ENCODE results near the gene SLC35E1. TPM values are rescaled to one million over a fixed set of nuclear protein-coding genes. Genes with fewer than 3 reads are reported as not detected.

SLC35E1 gene
- total RNA-seq, 2 experiments from 2014 or later = 72.3 to 76.3 TPM

DNA sequence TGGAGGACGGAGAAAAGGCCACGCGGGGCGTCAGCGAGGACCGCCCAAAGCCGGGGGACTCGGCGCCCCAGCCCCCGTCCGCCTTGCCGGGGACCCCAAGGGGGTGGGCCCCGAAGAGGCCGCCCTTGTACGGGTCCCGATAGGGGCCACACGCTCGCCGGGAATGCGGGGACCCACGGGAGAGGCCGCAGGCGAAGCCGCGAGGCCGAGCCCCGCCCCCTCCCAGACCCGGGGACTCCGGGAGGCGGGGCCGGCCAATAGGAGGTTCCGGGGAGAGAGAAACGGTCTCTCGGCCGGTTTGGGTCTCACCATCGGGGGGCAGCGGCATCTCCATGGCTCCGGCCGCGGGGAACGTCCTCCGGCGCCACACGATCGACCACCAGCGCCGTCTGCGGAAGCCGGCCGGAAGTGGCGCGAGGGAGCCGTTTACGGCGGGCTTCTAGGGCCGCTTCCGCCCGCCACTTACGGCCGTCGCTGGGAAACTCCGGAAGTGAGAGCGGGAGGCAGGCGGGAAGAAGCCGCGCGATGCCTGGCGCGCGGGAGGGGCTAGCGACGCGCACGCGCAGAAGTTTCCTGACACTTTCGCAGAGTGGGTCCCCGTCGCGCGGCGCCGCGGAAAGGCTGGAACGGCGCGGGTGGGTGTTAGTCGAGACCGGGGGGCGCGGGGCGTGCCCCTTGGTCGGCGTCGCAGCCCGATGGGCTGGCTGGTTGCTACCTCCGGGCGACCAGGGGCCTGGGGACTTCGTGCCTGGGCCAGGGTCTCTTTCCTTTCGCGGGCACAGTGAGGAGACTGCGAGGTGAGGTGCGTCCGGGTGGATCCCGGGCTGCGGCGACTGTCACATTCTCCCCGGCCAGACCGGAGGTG, 29.9 kb downstream of the SLC35E1 start, which contains the start of gene CHERP:
Gene CHERP (minus strand): TSS at position 393 of the 865 bp plus-strand sequence. CDS start 59 bp downstream, at position 334.
- DNase-seq = peak; percentile 88 to 98 (median 94)
- H3K4me1 ChIP-seq (ENCODE audit: insufficient read depth, low read length) = peaks cover 71% of the 10 kb centered on the region
- peak within 1 kb of the TSS; percentile 75 to 79 for H3K27ac ChIP-seq (ENCODE audit: low read depth in 1 of 2, low read length in 2 of 2)
- CTCF ChIA-PET = interaction anchor here (1.0 to 1.1 kb wide), 2 partner anchors 45 to 46 kb away, joined by 3 to 6 read pairs; partner anchors contain the start of genes C19orf44 and CALR3
- Mint-ChIP-seq H3K27ac (peak within 1 kb of the TSS; percentile 84), H3K27me3 (no peaks in the 10 kb centered on the region), H3K9me3 (no peaks in the 10 kb centered on the region), H3K4me1 (ENCODE audit: low read depth) (peaks cover 47% of the 10 kb centered on the region), H3K36me3 (ENCODE audit: low read depth) (peaks cover 42% of the 10 kb centered on the region), H3K4me3 (peak within 1 kb of the TSS; percentile 97)
- TF ChIP-seq, protein P1, sequence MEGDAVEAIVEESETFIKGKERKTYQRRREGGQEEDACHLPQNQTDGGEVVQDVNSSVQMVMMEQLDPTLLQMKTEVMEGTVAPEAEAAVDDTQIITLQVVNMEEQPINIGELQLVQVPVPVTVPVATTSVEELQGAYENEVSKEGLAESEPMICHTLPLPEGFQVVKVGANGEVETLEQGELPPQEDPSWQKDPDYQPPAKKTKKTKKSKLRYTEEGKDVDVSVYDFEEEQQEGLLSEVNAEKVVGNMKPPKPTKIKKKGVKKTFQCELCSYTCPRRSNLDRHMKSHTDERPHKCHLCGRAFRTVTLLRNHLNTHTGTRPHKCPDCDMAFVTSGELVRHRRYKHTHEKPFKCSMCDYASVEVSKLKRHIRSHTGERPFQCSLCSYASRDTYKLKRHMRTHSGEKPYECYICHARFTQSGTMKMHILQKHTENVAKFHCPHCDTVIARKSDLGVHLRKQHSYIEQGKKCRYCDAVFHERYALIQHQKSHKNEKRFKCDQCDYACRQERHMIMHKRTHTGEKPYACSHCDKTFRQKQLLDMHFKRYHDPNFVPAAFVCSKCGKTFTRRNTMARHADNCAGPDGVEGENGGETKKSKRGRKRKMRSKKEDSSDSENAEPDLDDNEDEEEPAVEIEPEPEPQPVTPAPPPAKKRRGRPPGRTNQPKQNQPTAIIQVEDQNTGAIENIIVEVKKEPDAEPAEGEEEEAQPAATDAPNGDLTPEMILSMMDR (IDR thresholded peaks at IDR 0.05) = no peak
- H3K27me3 ChIP-seq (ENCODE audit: control insufficient read depth in 1 of 2, insufficient read depth in 2 of 2, low read length in 2 of 2) = no peaks in the 10 kb centered on the region
- intact Hi-C loops (cut with DNase I, micrococcal nuclease) = loop anchor here (1.0 to 2.0 kb wide), 7 partner anchors 24 to 119 kb away; partner anchors contain the start of genes C19orf44 (in 2 of the 2), CALR3 (in 2 of the 2), MED26 (in 2 of the 2) and SMIM7 (in 2 of the 2)
- peak; percentile 87 for ATAC-seq (ENCODE audit: poor library complexity)
- no peaks in the 10 kb centered on the region for H3K9me3 ChIP-seq (ENCODE audit: control insufficient read depth in 1 of 2, insufficient read depth in 1 of 2, low read length in 2 of 2)
- POLR2A ChIA-PET = interaction anchor here (0.7 to 1.6 kb wide), 7 partner anchors 9 to 119 kb away, joined by 4 to 12 read pairs (median 6); partner anchors contain the start of genes MED26 and TMEM38A
- H3K4me3 ChIP-seq (ENCODE audit: low read length) = peak within 1 kb of the TSS; percentile 95
- H3K36me3 ChIP-seq (ENCODE audit: insufficient read depth, low read length) = peaks cover 23% of the 10 kb centered on the region

DNA sequence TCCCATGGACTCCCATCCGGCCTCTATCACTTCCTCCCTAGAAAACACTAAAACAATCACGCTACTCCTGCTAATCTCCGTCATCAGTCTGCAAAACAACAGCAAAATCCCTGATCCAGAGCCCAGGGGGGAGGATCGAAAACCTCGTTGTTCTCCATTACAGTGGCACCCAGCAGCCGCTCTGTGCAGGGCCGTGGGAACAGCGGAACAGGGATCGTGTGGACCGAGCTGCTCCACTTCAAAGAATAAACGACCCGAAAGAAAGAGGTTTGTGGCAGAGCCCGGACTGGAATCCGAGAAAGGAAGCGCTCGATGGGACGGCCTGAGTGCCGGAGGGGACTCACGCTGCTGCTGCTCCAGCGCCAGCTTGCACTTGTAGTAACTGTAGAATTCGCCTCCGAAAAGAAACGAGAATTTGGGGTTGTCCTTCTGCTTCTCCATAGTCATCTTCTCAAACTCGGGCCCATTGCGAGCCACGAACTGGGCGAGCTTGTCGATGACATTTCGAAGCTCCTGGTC, 30.6 kb downstream of the SLC35E1 start:
- peak overlapping the region in 1 of 2 donors; percentile 79 for H3K27ac ChIP-seq (ENCODE audit: low read depth in 1 of 2, low read length in 2 of 2)
- Mint-ChIP-seq H3K4me1 (ENCODE audit: low read depth) (peaks cover 47% of the 10 kb centered on the region), H3K27me3 (no peaks in the 10 kb centered on the region), H3K4me3 (peak overlapping the region; percentile 97), H3K27ac (peak overlapping the region; percentile 82), H3K9me3 (no peaks in the 10 kb centered on the region), H3K36me3 (ENCODE audit: low read depth) (peaks cover 49% of the 10 kb centered on the region)
- no peaks in the 10 kb centered on the region for H3K9me3 ChIP-seq (ENCODE audit: control insufficient read depth in 1 of 2, insufficient read depth in 1 of 2, low read length in 2 of 2)
- ATAC-seq (ENCODE audit: poor library complexity) (peak; percentile 6), DNase-seq (peak in 3 of 14 experiments; percentile 5 to 8 (median 7))
- peak overlapping the region; percentile 95 for H3K4me3 ChIP-seq (ENCODE audit: low read length)
- H3K27me3 ChIP-seq (ENCODE audit: control insufficient read depth in 1 of 2, insufficient read depth in 2 of 2, low read length in 2 of 2) = no peaks in the 10 kb centered on the region
- TF ChIP-seq, protein P1 (IDR thresholded peaks at IDR 0.05) = no peak
- ChIA-PET POLR2A (no interaction called here), CTCF (interaction anchor here (1.0 to 1.4 kb wide), 3 partner anchors 46 to 118 kb away, joined by 3 to 6 read pairs (median 3); partner anchors contain the start of genes C19orf44, CALR3 and SMIM7)
- H3K4me1 ChIP-seq (ENCODE audit: insufficient read depth, low read length) = peaks cover 71% of the 10 kb centered on the region
- peaks cover 23% of the 10 kb centered on the region for H3K36me3 ChIP-seq (ENCODE audit: insufficient read depth, low read length)
- intact Hi-C loops (cut with DNase I, micrococcal nuclease) = loop anchor here (1.0 to 2.0 kb wide), 7 partner anchors 25 to 119 kb away; partner anchors contain the start of genes C19orf44 (in 2 of the 2), CALR3 (in 2 of the 2), MED26 (in 2 of the 2) and SMIM7 (in 2 of the 2)

DNA sequence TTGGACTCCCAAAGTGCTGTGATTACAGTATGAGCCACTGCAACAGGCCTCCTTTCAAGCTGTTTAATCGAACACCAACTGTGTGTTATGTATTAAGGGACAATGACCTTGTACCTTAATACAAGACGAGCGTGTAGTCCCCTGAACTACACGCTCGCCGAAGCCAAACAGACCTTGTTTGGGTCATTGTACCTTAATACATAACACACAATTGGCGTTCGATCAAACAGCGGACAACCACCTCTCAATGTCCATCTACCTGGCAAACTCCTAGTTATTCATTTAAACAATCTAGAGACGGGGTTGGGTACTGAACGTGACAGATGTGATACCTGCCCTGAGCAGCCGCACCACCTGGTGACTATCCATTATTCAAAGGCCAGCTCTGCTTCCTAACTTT, 31.3 kb downstream of the SLC35E1 start:
- intact Hi-C loops (cut with DNase I, micrococcal nuclease) = no loop called here
- H3K9me3 Mint-ChIP-seq = no peaks in the 10 kb centered on the region
- POLR2A ChIA-PET = no interaction called here
- H3K4me1 ChIP-seq (ENCODE audit: insufficient read depth, low read length) = peaks cover 71% of the 10 kb centered on the region
- ATAC-seq (ENCODE audit: poor library complexity) = no peak
- H3K27ac ChIP-seq (ENCODE audit: low read depth in 1 of 2, low read length in 2 of 2) = peak overlapping the region in 1 of 2 donors; percentile 79
- TF ChIP-seq, protein P1 (IDR thresholded peaks at IDR 0.05) = no peak
- CTCF ChIA-PET = interaction anchor here (1.0 to 1.4 kb wide), 3 partner anchors 45 to 119 kb away, joined by 3 to 6 read pairs (median 3); partner anchors contain the start of genes C19orf44, CALR3 and SMIM7
- H3K27ac Mint-ChIP-seq = peak overlapping the region; percentile 82
- no peak for DNase-seq
- H3K4me3 Mint-ChIP-seq = peak overlapping the region; percentile 97
- no peaks in the 10 kb centered on the region for H3K27me3 Mint-ChIP-seq
- peaks cover 30% of the 10 kb centered on the region for H3K36me3 ChIP-seq (ENCODE audit: insufficient read depth, low read length)
- no peaks in the 10 kb centered on the region for H3K27me3 ChIP-seq (ENCODE audit: control insufficient read depth in 1 of 2, insufficient read depth in 2 of 2, low read length in 2 of 2)
- peaks cover 47% of the 10 kb centered on the region for H3K4me1 Mint-ChIP-seq (ENCODE audit: low read depth)
- no peaks in the 10 kb centered on the region for H3K9me3 ChIP-seq (ENCODE audit: control insufficient read depth in 1 of 2, insufficient read depth in 1 of 2, low read length in 2 of 2)
- peak overlapping the region; percentile 95 for H3K4me3 ChIP-seq (ENCODE audit: low read length)
- H3K36me3 Mint-ChIP-seq (ENCODE audit: low read depth) = peaks cover 54% of the 10 kb centered on the region

Data from CD4-positive, alpha-beta T cell (primary cell).